HFF-Myc (cell line): Measurements from ENCODE around the gene ANKDD1A.

Experiments used
- DNase-seq: peaks from one replicate; pipeline ENCODE4 v3.0.0-alpha.2; 2011; ENCODE audit warnings: low read depth; ENCODE audit errors: extremely low read depth
- H3K4me3 ChIP-seq: replicated peaks from 2 replicates; pipeline ENCODE4 v1.5.1; 2011; ENCODE audit warnings: low read depth, mild to moderate bottlenecking, control low read depth, low read length
- TF ChIP-seq, protein P1 (sequence below): IDR thresholded peaks from 2 replicates; pipeline ENCODE4 v1.5.1; 2012; ENCODE audit warnings: mild to moderate bottlenecking, low read depth, low read length, control low read depth; ENCODE audit errors: missing control alignments

Gene ANKDD1A

DNA sequence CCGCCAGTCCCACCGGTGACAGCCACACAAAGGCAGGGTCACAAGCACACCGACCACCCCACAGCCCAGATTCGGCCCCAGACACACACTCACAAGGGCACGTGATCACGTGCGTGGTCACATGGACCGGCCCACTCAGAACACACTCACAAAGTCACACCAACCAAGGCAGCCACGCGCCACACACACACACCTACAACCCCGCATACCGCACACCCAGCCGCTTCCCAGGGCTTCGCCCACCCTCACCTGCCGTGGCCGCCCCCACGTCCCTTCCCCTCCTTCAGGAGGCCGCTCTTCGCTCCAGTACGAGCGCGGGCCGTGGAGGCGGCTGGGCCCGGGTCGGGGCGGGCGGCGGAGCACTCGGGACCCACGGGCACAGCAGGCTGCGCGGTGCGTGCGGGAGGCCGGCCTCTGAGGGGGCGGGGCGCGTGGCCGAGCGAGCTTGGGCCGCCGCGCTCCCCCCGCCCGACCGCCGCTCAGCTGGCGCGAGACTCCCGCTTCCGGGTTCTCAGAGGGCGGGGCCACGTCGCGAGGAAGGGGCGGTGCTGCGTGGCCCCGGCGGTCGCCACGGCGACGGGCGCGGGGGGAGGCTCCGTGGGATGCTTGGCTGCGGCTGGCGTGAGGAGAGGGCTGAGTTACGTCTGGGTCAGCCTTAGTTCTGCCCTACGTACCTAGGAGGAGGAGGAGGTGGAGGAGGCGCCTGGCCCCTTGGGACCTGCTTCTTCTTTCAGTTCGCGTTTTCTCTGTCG, 77.9 kb downstream of the ANKDD1A start, which contains the start of gene SPG21:
Gene SPG21 (minus strand): TSS at position 499 of the 752 bp plus-strand sequence. CDS start 6,345 bp downstream, outside the sequence.
- TF ChIP-seq, protein P1, sequence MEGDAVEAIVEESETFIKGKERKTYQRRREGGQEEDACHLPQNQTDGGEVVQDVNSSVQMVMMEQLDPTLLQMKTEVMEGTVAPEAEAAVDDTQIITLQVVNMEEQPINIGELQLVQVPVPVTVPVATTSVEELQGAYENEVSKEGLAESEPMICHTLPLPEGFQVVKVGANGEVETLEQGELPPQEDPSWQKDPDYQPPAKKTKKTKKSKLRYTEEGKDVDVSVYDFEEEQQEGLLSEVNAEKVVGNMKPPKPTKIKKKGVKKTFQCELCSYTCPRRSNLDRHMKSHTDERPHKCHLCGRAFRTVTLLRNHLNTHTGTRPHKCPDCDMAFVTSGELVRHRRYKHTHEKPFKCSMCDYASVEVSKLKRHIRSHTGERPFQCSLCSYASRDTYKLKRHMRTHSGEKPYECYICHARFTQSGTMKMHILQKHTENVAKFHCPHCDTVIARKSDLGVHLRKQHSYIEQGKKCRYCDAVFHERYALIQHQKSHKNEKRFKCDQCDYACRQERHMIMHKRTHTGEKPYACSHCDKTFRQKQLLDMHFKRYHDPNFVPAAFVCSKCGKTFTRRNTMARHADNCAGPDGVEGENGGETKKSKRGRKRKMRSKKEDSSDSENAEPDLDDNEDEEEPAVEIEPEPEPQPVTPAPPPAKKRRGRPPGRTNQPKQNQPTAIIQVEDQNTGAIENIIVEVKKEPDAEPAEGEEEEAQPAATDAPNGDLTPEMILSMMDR, result no peak
- peak; percentile 71 for DNase-seq

DNA sequence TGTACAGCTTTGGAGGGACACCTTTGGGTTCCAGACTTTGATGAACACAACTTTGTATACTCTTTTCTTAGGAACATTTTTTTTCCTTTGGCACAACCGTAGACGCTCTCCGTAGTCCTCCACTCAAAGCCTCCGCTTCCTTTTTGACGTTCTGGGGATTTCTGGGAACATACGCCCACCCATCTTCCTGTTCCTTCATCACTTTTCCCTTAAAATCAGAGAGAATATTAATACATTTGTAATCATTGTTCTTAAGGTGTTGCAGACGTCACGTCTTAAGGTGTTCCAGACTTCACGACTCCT, 78.4 kb downstream of the ANKDD1A start:
- DNase-seq, result no peak
- peak overlapping the region; percentile 90 for H3K4me3 ChIP-seq
- TF ChIP-seq, protein P1, result no peak

More for the DNA sequence above, 77.9 kb downstream of the ANKDD1A start, which contains the start of gene SPG21:
- H3K4me3 ChIP-seq, result peak within 1 kb of the TSS; percentile 90

DNA sequence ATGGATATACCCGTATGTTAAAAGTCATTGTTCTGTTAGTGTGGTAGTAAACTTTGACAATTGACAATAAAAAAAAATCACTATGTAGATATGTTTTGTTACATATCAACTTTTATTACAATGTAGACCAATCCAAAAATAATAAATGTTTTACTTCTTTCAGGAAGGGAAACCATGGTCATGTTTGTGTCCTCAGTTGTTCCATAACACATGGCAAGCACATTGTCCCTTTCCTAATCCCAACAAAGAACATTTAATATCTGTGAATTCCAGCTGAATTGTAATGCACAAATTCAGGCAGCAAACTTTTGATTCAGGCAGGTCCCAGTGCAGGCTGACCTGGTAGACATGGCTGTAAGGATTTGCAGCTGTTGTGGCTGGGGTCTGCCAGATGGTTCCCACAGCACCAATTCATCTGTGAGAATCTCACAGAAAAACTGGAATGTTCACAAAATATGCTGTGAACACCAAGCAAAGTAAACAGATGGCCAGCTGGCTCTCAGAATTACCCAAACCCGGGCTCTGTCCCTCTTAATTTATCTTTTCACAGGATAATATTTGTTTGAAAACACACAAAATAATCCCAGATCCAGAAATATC, 79.9 kb downstream of the ANKDD1A start:
- TF ChIP-seq, protein P1, result no peak
- no peak for DNase-seq

DNA sequence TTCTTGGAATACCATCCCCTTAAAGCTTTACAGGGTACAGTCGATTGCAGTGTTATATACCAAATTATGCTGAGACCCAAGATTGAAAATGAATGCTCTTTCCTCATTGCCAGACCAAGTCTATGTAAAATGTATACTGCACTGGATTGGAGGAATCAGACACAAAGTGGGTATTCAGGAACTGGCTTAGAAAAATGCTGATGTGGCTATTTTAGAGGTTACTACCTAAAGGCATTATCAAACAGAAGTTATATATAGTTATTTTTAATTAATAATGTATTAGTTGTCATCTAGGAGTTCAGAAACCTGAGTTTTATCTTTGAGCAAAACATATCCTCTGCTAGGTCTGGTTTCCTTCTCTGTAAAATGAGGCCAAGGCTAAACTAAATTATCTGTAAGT, 81.6 kb downstream of the ANKDD1A start:
- TF ChIP-seq, protein P1, result no peak
- DNase-seq, result no peak
- no peak overlapping the region for H3K4me3 ChIP-seq

More for the DNA sequence above, 79.9 kb downstream of the ANKDD1A start:
- no peak overlapping the region for H3K4me3 ChIP-seq

DNA sequence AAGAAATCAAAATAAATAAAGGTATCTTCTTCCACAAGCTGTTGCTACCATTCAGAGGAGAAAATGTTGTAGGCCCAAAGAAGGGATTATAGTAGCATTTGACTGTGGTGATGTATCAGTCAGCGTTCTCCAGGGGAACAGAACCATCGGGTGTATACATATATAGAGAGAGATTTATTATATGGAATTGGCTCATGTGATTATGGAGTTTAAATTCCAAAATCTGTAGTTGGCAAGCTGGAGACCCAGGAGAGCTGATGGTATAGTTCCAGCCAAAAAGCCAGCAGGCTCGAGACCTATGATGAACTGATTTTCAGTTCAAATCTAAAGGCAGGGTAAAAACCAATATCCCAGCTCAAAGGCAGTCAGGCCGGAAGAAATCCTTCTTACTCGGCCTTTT, 85.4 kb downstream of the ANKDD1A start:
- TF ChIP-seq, protein P1, result no peak
- no peak for DNase-seq

DNA sequence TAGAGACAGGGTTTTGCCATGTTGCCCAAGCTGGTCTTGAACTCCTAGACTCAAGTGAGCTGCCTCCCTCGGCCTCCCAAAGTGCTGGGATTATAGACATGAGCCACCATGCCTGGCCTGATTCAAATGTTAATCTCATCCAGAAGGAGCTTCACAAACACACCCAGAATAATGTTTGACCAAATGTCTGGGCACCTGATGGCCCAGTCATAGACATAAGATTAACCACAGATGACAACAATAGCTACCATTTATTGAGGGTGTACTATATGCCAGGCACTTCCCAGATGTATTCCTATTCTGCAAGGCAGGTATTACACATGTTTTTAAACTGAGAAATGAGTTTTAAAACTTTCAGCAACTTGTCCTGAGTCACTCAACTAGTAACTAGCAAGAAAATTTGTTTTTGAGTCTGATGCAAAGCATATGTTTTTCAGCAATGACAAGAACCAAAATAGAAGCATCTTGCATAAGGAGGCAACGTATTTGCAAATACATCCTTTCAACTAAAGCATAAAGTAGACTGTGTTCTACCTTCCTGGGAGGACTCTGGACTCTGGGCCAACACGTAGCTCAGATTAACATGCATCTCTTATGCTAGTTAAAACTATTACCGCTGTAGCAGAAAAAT, 86.2 kb downstream of the ANKDD1A start:
- TF ChIP-seq, protein P1, result no peak

More for the DNA sequence above, 85.4 kb downstream of the ANKDD1A start:
- no peak overlapping the region for H3K4me3 ChIP-seq

More for the DNA sequence above, 86.2 kb downstream of the ANKDD1A start:
- H3K4me3 ChIP-seq, result no peak overlapping the region
- DNase-seq, result no peak
